Spleen (tissue), 7 donors: ENCODE data around the gene SYT17.

Experiments
- CTCF ChIP-seq, 11 experiments: fragments of 200-600 bp in 7 of 11; fragments of 450-650 bp in 4 of 11; sonication (generic) in 4 of 11; IDR thresholded peaks in 8 of 11; conservative IDR thresholded peaks in 3 of 11; 1 replicate in 7 of 11; 2 replicates in 4 of 11; pipeline versions ENCODE4 v1.4.0 to v1.8.0; 2016 to 2021; ENCODE audit warnings: antibody characterized with exemption in 11 of 11, inconsistent platforms in 4 of 11, mild to moderate bottlenecking in 1 of 11
- POLR2A ChIP-seq, 3 donors: fragments of 450-650 bp; IDR thresholded peaks; one replicate each; pipeline ENCODE4 v1.5.1; 2017; ENCODE audit warnings: antibody characterized with exemption in 3 of 3, mild to moderate bottlenecking in 1 of 3
- donor health status: DM: no; HTN: no; CAD: no; lungs with moderate emphysema.
- donor health status: DM: no; HTN: no; CAD: no.
- donor health status: DM: no; HTN: no; CAD: no.

GRCh38 chr16:19252904-19253303 is 84.9 kb downstream of the SYT17 start:
- no peak for TF ChIP-seq POLR2A (IDR thresholded peaks at IDR 0.05)
- no peak for TF ChIP-seq CTCF (IDR thresholded peaks at IDR 0.05 in 8 of 11, conservative IDR thresholded peaks at IDR 0.05 in 3 of 11)
